NCI-H345 treated with DMSO at 0.1 percent for 48 hours (cell line): ENCODE data around the gene IQSEC2.

Experiments used
- DNase-seq: peaks from one replicate; lab custom pipeline; 2025; ENCODE audit not compliant: unreplicated experiment; lab: John Stamatoyannopoulos, UW

IQSEC2 gene

DNA sequence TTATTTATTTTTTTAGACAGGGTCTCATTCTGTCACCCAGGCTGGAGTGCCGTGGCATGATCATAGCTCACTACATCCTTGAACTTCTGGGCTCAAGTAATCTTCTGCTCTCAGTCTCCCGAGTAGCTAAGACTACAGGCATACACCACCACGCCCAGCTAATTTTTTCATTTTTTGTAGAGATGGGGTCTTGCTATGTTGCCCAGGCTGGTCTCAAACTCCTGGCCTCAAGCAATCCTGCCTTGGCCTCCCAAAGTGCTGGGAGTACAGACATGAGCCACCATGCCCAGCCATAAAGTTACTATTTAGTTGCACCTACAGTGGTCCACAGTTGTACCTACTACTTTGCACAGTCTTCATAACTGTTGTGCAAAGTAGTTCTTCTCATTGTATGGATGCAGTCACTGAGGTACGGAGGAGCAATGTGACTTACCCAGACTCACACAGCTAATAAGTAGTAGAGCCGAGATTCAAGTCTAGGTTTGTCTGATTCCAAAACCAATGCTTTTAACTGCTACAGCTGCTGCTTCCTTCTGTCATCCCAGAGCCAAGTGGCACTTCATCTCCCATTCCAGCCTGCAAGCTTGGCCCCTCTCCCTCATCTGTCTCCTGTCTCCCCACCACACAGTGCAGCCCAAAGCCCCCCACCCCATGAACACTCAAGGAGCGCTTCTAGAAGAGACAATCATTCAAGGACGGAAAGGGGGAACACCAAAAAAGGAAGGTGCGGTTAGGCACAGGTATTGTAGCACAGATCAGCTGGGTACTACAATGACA is 24.0 kb upstream of the IQSEC2 start:
- DNase-seq: no peak

DNA sequence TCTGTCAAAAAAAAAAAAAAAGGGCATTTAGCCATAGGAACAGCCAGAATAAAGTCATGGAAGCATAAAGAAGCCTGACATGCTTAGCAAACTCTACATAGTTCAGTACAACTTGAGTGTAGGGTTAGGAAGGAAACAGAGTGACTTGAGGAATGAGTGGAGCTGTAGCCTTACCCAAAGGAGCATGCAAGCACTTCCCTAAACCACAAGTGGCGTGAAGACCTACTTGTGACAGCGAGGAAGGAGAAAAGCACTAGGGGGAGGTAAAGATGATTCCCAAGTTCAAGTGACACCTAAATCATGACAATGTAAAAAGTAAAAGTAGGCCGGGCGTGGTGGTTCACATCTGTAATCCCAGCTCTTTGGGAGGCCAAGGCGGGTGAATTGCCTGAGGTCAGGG is 21.8 kb upstream of the IQSEC2 start:
- DNase-seq: no peak

GRCh38 chrX:53300157-53300556 is 18.8 kb upstream of the IQSEC2 start:
- DNase-seq: no peak

GRCh38 chrX:53294024-53294648 is 12.8 kb upstream of the IQSEC2 start:
- DNase-seq: no peak

GRCh38 chrX:53291596-53291995 is 10.2 kb upstream of the IQSEC2 start:
- DNase-seq: no peak

GRCh38 chrX:53290441-53291041 is 9.2 kb upstream of the IQSEC2 start:
- DNase-seq: no peak

DNA sequence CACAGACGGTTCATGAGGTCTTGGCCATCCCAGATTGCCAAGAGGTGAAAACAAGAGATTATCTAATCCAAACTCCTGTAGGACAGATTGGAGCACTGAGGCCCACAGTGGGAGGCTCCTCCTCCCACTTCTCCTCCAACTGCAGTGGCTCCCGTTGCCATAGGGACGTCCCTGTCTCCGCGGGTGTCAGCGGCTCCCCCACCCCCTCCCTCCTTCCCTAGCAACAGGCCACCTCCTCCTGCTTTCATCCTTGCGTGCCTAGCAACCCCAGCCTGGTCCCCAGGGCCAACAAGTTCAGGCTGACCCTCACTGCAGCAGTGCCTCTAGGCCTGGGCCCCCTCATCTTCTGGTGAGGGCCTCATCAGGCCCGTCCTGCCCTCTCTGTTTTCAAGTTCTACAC is 6.8 kb upstream of the IQSEC2 start:
- DNase-seq: no peak

DNA sequence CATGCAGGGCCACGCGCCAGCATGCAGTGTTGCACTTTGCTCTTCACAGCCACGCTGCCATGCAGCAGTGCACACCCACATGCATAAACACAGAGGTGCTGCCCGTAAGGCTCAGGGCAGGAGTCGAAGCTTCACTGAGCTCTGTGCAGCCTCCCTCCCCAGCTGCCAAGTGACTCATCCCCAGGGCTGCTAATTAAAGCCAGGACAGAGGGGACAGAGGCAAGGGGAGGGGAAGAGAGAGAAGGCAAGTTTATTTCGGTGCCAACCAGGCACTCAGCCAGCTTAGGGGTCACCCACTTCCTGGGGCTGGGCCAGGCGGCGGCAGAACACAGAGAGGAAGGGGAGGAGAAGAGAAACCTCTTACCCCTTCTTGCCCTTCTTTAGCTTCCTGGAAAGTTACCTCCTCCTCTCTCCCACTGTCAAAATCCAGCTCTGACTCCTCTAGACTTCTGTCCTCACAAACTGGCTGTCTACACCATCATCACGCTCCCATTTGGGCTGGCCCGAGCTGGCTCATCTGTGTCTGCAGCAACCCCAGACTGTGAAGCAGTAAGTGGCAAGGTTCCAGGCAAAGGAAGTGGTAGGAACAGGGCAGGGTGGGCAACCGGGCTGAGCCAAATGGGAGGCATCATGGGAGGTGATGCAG is 6.2 kb upstream of the IQSEC2 start:
- DNase-seq: no peak

GRCh38 chrX:53286171-53286570 is 4.8 kb upstream of the IQSEC2 start:
- DNase-seq: no peak

- no peak for DNase-seq
These were observed 4.2 kb upstream of the IQSEC2 start for GRCh38 chrX:53285591-53285990.

- no peak for DNase-seq
These were observed 3.5 kb upstream of the IQSEC2 start for GRCh38 chrX:53284684-53285447.

- DNase-seq: no peak
These were observed 2.2 kb upstream of the IQSEC2 start for GRCh38 chrX:53283567-53283966.

- DNase-seq: no peak
These were observed 1.7 kb upstream of the IQSEC2 start for GRCh38 chrX:53283099-53283498.

GRCh38 chrX:53281963-53282695 is 745 bp upstream of the IQSEC2 start:
- no peak for DNase-seq

GRCh38 chrX:53280331-53281320 is 758 bp downstream of the IQSEC2 start:
- no peak for DNase-seq

- DNase-seq: no peak
These were observed 1.8 kb downstream of the IQSEC2 start for GRCh38 chrX:53279296-53280237.

- DNase-seq: no peak
These were observed 8.5 kb downstream of the IQSEC2 start for GRCh38 chrX:53272808-53273337.

DNA sequence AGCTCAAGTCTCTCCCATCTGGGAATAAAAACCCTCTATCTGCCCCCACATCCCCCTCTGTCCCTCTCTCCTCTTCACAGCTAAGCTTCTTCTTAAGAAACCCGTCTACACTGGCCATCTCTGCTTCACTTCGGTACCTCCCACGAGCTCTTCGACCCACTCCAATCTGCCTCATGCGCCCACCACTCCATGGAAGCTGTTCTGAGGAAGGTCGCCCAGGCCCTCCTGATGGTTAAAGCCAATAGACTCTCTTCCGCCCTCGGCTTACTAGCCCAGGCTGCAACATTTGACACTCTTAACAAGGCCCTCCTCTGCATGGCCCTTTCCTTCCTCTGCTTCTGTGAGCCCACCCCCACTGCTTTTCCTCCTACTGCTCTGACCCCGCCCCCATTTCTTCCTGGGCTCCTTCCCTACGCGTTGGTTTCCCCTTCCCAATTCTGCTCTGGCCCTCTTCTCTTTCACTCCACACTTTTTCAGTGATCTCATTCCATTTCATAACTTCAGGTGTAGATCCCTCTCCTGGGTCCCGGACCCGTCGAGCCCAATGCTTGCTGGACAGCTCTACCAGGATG is 11.8 kb downstream of the IQSEC2 start:
- DNase-seq: no peak
